Stimulated activated CD8-positive, alpha-beta memory T cell treated with anti-CD3 and anti-CD28 coated beads, Interleukin-7, amount 100 ng/mL, for 1 hour (primary cell): Measurements from ENCODE around the gene HDAC7.

Source experiments
- DNase-seq, 2 donors: peaks; one replicate each; pipeline ENCODE4 v3.0.0-alpha.2; 2020; ENCODE audit warnings: low read depth in 2 of 2

HDAC7 gene

DNA sequence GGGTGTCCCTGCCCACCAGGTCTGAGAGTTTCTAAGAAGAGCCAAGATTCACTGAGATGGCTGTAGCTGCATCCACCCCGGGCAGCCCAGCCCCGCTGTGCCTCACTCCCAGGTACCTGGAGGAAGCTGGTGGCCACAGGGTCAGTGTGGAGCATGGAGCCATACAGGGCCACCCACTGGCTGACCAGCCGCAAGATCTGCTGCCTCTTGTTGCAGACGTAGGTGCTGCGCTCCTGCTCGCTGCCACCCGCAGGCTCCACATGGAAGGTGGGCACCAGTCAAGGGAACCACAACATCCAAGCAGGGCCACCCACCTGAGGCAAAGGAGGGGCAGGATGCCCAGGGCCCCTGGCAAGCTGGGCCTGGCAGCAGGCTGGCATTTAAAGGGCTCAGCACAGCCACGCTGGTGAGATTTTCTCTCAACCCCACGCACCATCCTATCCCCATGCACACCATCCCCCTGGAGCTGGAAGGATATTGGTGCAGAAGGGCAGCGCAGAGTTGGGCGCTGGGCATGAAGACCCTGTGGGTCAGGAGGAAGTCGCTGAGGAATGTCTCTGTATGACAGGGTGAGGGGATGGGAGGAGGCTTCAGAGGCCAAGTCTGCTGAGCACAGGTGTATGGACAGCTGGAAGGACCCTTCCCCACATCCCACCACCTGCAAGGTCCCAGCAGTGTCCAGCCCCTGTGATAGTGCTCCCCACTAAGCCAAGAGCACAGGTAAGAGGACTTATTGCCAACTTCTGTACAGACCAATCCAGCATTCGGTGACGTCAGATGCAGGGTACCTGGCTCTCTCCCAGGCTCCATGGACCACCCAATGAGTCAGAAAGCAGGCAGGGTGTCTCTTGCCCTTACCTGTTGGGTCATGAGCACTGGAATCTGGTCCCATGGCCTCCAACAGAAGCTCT, 71.9 kb downstream of the HDAC7 start:
- DNase-seq: no peak

DNA sequence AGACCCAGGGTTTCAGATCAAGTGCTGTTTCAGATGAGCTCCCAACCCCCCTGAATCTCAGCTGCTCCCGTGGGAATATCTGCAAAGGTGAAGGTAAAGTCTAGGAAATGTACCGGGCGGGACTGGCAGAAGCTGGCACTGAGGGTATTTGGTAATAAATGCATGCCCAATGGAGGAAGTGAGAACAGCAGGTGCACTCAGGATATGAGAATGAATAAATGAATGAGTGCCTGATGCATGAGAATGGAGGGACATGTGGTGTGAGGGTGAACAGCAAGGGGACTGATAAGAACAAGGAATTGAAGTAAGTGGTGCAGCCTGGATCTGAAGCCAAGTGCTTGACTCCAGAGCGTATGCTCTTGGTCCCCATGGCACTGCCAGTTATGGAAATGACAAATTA, 72.6 kb downstream of the HDAC7 start:
- no peak for DNase-seq

DNA sequence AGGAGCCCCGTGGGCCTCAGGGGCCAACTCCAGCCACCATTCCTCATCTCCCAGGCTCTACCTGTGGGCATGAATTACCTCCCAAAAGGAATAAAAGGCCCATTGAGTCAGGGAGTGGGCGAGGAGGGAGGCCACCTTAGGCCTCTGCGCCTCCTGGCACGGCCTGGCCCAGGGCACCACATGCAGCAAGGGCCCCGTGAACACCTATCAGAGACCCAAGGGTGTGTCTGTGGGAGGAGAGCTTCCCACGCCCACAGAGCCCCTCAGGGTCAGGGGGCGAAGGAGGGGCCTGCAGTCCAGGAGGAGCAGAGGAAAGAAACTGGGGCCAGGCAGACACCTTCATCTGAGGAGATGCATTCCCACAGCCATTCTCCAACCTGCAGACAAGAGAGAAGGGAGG, 73.2 kb downstream of the HDAC7 start:
- no peak for DNase-seq

DNA sequence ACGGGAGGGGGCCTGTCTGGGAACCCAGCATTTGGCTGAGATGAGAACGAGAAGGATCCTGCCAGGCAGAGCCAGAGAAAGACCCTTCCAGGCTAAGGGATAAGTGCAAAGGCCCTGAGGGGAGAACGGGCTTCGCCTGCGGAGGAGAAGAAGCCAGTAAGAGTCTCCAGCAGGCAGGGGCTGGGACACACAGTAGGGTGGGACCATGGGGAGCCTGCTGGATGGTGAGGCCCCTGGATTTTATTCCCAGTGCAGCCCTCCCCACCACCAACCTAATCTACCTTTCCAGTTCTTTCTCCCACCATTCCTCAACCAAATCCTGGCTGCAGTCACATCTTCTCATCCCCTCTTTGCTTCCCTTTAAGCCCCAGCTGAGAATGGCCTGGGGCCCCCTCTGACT, 73.6 kb downstream of the HDAC7 start:
- no peak for DNase-seq

DNA sequence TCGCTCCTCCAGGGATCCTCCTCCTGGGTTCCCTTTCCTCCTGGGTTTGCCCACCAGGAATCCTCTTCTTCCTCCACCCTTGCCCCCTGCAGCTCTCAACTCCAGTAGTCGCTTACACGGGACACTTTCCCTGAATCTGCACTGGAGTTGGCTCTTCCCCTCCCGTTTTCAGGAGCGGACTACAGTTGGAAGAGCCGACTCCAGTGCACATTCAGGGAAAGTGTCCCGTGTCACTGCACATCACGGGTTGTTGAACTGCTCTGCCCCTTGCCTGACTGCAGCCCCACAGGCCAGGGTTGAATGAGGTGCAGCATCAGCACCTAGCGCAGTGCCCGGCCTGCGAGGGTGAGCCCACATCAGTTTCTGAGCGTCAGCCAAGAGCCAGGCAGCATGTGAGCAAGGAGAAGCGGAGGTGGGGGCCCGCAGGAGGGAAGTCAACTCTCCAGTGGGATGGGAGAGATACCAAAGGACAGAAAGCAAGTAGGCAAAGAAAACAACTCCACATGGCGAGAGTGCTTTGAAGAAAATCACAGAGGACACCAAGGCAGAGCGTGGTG, 74.1 kb downstream of the HDAC7 start:
- no peak for DNase-seq

DNA sequence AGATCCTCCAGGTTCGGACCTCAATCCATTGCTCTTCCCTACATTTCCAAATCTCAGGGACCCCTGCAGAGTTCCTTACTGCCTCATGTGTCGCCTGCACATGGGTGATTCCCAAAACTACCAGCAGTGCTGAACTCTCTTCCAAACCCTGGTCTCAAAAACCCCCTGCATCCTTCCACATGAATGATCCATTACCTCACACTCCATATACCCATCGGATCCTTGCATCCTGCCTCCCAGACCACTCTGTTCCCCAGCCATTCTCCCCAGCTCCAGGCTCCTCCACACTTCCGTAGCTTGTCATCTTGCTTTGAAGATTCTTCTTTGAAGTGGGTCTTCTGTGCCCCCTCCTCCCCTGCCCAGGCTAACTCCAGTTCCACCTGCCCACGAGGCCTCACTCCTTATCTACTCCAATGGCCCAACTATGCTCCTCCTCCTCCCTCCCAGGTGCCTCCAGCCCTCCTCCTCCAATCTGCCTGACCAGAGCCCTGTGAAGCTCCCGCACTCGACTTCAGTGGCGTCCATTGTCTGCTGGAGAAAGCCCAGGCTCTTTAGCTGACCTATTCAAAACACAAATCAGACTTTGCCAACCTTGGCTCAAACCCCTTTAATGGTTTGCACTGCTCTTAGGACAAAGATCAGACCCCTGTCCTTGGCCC, 74.8 kb downstream of the HDAC7 start:
- DNase-seq: no peak

DNA sequence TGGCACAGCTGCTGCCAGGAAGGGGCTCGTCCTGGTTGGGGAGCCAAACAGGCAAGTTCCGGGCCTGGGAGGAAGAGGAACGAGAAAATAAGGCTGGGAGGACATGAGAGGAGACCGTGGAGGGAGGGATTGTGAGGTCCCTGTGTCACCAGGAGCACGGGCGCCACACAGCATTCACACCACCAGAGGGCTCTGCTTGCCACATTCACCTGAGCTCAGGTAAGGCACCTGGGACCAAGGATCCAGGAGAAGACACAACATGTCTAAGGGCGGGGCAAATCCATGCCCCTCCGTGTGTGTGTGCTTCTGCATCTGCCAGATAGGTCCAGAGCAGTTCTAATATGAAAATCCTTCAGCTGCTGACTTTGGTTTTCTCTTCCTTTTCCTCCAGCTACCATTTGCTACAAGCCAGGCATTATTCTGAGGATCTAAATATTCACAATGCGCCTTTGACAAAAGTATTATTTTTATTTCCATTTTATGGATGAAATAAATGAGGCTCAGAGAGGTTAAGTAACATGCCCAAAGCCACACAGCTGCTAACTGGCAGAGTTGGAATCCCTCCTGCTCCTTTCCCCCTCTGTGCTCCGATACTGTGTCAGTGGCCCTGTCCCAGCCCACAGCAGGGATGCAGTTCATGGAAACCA, 75.6 kb downstream of the HDAC7 start:
- DNase-seq: peak; percentile 20 to 53

DNA sequence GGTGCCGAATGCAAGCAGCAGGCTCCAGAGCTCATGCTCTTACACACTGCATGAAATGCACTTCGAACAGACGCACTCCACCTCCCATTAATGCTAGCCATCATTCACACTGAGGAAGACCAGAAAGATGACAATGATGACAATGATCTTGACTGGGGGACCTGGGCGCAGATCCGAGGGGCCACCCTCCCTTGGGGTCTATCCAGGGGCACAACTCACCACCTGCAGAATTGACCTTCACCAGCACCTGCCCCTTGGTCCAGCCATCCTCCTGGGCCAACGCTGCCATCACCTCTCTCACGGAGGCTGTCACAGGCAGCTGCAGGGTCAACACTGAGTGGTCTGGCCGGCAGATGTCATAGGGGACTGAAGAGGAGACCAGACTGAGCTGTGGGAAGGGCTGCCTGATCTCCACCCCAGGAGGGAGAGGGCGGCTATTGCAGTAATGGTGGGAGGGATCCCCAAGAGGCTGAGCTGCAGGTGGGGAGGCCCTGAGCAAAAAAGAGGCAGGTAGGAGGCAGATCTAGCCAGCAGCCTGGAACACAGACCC, 76.3 kb downstream of the HDAC7 start:
- DNase-seq: no peak

DNA sequence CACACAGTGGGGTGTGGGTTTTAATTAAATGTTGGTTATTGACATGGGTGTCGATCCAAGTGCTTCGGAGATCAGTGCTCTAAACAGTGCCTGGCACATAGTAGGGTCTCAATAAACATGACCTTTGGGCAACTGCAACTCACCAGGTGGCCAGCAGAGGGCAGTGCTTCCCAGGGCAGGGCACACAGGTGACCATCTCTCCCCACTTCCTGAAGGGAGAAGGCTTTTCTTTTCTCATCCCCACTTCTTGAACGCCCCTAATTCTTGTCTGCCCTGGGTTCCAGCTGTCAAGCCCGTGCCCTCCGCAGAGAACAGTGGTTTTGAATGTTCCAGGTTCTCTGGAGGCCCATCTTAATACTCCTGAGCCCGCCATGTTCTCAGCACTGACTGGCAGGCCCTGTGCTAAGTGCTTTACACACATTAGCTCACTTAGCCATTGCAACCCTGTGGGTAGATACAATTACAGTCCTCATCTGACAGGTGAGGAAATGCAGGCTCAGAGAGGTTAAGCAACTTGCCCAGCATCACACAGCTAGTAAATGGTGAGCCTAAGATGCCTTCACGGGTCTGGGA, 77.4 kb downstream of the HDAC7 start:
- peak; percentile 45 to 62 for DNase-seq

DNA sequence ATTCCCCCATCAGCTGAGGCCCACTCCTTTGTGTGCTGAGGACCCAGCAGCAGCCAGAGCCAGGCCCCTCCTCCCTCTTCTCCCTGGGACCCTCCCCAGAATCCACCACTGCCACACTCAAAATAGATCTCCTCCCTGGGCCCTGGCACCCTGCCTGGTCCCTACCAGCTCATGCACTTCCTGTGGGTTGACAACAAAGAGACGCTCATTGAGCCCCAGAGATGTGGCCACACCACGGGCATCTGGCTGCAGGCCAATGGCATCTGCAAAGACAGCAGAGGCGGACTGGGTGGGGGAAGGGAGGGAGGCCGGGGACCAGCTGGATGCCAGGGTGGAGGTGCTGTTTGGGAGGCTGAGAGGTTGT, 78.4 kb downstream of the HDAC7 start:
- DNase-seq: peak; percentile 30 to 37

DNA sequence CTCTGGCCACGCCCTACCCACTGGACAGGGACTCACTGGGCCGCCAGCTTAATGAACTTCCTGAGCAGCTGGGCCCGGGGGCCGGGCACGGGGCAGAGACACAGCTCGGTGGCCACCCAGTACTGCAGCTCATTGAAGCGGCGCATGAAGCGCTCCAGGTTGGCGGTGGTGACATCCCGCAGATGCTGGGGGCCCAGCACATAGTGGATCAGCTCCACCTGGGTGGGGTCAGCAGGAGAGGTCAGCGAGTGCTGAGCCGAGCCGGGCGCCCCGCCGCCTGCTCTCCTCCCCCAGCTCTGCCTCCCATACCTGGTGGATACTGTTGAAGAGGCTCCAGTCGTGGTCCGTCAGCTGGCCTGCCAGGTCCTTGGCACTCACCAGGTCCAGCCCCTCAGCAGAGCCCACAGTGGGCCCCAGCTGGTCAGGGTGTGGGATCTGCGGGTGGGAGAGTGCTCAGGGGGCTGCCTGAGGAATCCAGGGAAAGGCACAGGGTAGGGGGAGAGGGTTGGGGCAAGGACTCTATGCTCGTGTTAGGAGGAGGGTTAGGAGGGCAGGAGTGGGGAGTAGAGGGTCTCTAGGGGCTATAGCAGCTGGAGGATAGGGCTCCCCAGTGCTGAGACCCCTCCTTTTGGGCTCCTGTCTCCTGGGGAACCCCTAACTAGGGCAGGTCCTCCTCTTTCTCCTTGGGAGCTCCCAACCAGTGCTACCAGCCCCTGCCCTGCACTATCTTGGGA, 78.9 kb downstream of the HDAC7 start:
- no peak for DNase-seq

DNA sequence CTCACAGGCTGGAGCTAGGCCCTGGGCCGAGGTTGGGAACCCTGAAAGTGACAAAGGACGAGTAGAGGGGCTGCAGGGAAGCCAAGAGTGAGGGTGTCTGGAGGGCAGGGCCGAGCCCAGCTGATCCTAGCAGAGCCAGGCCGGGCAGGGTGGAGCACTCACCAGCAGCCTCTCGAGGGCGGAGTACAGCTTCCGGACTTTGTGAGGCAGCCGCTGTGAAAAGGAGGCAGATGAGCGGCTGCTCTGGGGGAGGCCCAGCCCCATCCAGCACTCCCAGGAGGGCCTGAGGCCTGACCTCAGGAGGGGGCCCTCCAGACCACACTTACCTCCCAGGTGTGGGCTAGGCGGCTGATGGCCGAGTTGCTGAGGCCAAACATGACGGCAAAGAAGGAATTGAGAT, 79.7 kb downstream of the HDAC7 start:
- no peak for DNase-seq

DNA sequence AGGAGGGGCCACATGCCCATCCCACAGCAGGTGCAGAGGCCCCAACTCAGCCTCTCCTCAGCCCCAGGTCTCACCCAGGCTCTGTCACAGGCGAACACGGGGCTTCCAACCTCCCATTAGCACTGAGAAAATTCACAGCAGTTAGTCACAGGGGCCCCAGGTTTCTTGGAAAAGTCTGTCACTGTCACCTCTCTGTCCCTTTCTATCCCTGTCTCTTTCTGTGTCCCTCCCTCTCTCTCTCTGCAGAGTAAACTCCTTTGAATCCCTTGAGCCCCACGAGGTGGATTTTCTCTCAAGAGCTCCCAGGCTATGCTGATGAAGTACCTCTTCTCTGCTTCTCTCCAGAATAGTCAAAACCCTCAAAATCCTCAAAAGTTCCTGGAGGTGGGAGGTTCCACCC, 80.4 kb downstream of the HDAC7 start:
- no peak for DNase-seq

DNA sequence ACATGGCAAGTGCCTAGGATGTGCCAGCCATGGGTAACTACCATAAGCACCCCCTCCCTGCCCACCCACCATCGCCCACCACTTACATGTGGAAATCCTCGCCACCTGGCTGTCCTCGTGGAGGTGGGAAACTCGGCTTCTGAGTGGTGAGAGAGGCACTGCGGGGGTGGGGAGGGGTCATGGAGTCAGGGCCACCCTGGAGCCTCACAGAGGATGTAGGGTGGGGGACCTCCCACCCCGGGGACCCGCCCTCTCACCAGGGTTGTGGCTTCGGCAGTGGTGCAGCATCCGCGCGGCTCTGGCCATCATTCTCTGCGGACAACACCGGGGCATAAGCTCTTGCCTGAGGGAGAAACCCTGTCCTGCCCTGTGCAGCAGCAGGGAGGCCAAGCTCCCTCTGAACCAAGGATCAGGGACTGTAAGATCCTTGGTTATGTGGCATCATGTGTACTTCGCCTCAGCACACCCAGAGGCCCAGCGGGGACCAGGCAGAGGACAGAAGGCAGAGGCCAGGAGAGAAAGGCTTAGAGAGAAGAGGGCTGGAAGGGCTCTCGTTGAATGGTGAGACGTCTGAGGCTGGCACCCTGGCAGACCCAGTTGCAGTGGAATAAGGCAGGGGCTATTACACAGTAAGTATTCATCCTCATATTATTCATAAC, 81.6 kb downstream of the HDAC7 start:
- DNase-seq: no peak

DNA sequence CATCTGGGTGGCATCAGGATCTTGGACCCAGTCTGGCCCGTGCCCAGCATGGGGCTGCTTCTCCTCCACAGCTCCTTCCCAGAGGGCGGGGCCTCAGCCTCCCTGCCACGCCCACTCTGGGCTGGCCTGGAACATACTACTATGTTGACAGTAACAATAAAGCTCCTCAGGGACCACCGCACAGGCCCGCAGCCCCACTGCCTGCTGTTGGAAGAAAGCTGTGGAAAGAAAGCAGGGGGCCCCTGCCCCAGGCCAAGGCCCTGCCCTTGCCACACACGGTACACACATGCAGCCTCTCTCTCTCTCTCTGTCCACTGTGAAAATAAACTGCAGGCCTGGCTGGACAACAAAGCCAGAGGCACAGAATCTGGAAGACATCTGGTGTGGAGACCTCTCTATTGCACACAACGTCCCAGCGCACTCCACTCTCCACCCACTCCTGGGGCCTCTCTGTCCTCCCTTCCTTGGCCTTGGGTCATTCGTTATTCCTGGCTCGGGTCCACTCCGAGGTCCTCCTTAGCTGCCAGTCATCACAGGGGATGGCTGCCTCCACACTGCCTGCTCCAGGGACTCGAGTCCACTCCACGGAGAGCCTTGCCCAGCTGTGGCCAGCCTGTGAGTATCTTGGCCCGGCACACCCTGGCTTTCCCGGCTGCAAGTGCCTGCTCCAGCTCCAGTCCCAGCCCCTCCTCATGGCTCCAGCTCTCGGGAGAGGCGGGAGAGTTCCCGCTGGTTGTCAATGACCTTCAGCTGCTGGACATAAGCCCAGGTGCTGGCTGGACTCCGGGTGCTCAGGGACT, 82.6 kb downstream of the HDAC7 start:
- no peak for DNase-seq

DNA sequence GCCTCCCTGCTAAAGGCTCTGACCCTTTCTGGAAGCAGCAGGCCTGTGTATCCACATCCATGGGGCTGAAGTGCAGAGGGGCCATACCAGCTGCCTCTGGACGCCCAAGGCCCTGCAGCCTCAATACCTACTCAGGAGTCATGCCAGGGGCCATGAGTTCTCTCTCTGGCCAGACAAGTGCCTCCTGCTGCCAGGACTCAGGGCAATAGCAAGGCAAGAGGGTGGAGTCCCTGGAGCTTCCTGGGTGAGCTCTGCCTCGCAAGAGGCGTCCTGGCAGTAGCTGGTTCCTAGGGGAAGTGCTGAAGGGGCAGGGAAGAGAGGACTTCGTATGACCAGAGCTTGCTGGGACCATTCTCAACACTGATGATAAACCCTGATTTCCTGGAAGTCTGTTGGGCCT, 83.5 kb downstream of the HDAC7 start:
- DNase-seq: no peak

DNA sequence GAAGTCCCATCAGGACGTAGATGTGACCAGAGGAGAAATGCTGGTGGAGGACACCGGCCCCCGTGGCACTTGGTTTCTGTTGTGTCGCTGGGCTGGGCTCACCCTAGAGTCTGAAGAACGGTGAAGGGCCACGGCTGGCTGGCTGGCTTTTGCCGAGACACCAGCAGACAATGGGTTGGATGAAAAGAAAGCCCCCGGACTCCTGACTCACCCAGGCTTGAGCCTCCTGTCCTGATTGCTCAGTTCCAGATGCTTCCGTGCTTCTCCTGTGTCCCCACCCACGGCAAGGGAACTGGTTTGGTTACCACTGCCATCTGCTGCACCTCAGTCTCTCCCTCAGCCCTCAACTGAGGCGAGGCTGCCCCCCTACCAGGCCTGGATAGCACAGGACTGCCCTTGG, 84.1 kb downstream of the HDAC7 start:
- no peak for DNase-seq

DNA sequence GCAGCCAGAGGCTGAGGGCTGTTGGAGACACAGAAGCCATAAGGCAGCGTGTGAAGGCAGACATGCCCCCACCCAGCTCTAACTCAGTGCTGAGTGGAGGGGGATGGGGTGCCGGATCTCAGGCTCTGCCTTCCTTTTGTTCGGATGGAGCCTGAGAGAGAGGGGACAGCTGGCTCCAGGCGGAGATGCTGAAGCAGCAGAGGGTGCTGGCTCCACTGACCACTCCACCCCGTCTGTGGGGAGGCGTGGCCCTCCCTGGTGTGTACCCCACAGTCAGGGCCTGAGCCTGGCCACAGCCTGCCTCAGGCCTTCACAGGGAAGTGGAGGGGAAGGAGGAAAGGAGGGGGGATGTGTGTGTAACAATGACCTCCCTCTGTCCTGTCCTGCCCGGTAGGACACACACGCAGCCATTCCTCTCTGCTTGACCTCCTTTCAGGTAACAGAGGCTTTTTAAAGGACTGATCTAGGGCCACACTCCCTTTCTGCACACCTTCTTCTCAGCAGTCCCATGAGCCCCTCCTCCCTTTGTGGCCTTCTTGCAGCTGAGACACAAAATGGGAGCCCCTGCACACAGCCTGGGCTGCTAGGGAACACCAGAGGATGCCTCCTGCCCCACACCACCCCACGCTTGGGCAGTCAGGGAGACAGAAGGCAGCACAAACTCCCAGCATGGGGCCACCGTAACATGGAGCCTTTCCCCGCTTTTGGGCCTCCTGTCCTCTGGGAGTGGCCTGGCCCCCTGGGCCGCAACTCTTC, 84.8 kb downstream of the HDAC7 start:
- DNase-seq: no peak

DNA sequence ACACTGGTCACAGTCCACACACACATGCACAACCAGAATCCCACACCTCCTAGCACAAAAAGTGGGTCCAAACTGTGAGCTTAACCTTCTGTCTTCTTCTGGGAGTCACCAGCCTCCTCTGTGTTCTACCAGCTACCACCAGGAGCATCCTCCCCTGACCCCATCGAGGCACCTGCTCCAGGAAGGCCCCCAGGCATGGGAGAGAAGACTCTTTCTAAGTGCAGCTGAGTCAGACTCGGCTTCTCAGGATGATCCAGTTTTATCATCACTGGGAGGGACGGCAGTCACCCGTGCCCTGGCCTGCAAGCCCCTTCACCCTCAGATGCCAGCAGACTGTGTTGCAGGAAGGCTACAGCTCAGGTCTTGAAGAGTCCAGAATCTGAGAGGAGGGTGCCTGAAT, 86.6 kb downstream of the HDAC7 start:
- DNase-seq: no peak
